VCaP (cell line): Measurements from ENCODE around the gene PHYH.

ENCODE experiments used
- H3K27ac ChIP-seq: fragments of 450-650 bp; 2 replicates; pipeline ENCODE4 v1.5.1; 2017
- CTCF ChIP-seq: fragments of 450-650 bp; conservative IDR thresholded peaks from 2 replicates; pipeline ENCODE4 v1.5.1; 2017; ENCODE audit warnings: mild to moderate bottlenecking, moderate library complexity

The PHYH gene

GRCh38 chr10:13317474-13317873, 17.6 kb upstream of the PHYH start:
- no peak for TF ChIP-seq CTCF
- no peak overlapping the region for H3K27ac ChIP-seq

GRCh38 chr10:13316635-13317311, 16.9 kb upstream of the PHYH start:
- no peak overlapping the region for H3K27ac ChIP-seq
- no peak for TF ChIP-seq CTCF

- H3K27ac ChIP-seq: no peak overlapping the region
- TF ChIP-seq CTCF: no peak
These were observed 15.5 kb upstream of the PHYH start for GRCh38 chr10:13315361-13315760.

- H3K27ac ChIP-seq: no peak overlapping the region
- no peak for TF ChIP-seq CTCF
These were observed 11.3 kb upstream of the PHYH start for GRCh38 chr10:13311177-13311575.

GRCh38 chr10:13310518-13311176, 10.8 kb upstream of the PHYH start:
- H3K27ac ChIP-seq: no peak overlapping the region
- TF ChIP-seq CTCF: no peak

- no peak for TF ChIP-seq CTCF
- H3K27ac ChIP-seq: no peak overlapping the region
These were observed 9.9 kb upstream of the PHYH start for GRCh38 chr10:13309792-13310191.

GRCh38 chr10:13308096-13308495, 8.2 kb upstream of the PHYH start:
- no peak for TF ChIP-seq CTCF

More at GRCh38 chr10:13308096-13308495, 8.2 kb upstream of the PHYH start:
- H3K27ac ChIP-seq: no peak overlapping the region
